HepG2 (cell line): ENCODE measurements around the gene ATXN2. TPM values are rescaled to one million over a fixed set of nuclear protein-coding genes. Genes with fewer than 3 reads are reported as not detected.
A peak's percentile ranks its signal among the peaks of the same experiment; 100 is the strongest.

ENCODE experiments used
- ATAC-seq: fragments of 200-7000 bp; cut with Tn5 transposase; 3 replicates; pipeline ENCODE4 v1.9.1; 2020; ENCODE audit warnings: mild to moderate bottlenecking, moderate library complexity
- BruUV-seq: library from RNA; stranded (reverse); fragments of 400-500 nt; replicated peaks from 2 replicates; lab custom pipeline; 2021; lab: Mats Ljungman, UMichigan
- CTCF ChIA-PET: fragments of 300-600 bp; formaldehyde crosslinking; extraction: SDS; loops from one replicate; lab custom pipeline; 2021; ENCODE audit warnings: low total read pairs, inconsistent platforms, low intra/inter-chr PET ratio; lab: Yijun Ruan, JAX
- POLR2A ChIA-PET: fragments of 350-600 bp; sonication (Branson Sonifier 250); formaldehyde crosslinking; loops from one replicate; lab custom pipeline; 2020; ENCODE audit warnings: antibody characterized with exemption, inconsistent platforms; lab: Yijun Ruan, JAX
- DNase-seq: peaks from one replicate; pipeline ENCODE4 v3.0.0-alpha.2; 2015; ENCODE audit warnings: low spot score
- FAIRE-seq: peaks from 3 replicates; lab custom pipeline; 2011; peaks lifted over from hg19 to GRCh38; lab: Jason Lieb, UNC
- H2AFZ ChIP-seq: one replicate; pipeline ENCODE4 v1.6.1; 2011; ENCODE audit warnings: low read length, inconsistent platforms
- H3K27ac ChIP-seq: fragments of 300-600 bp; 3 replicates; pipeline ENCODE4 v1.8.0; 2011; ENCODE audit warnings: mixed run types, mild to moderate bottlenecking, mixed read lengths, low read length, inconsistent platforms; ENCODE audit not compliant: insufficient read depth; ENCODE audit errors: extremely low read length
- H3K27me3 ChIP-seq, 2 experiments: fragments of 200-600 bp in 1 of 2; 2 replicates in 1 of 2; 3 replicates in 1 of 2; pipeline versions ENCODE4 v1.6.0 to v1.8.0; 2011; ENCODE audit warnings: low read length in 2 of 2, mild to moderate bottlenecking in 2 of 2, moderate library complexity in 2 of 2, inconsistent platforms in 1 of 2; ENCODE audit not compliant: insufficient read depth in 2 of 2, control insufficient read depth in 1 of 2
- H3K36me3 ChIP-seq, 2 experiments: fragments of 200-600 bp in 1 of 2; replicated peaks in 1 of 2; 2 replicates in 1 of 2; 3 replicates in 1 of 2; pipeline versions ENCODE4 v1.5.1 to v1.8.0; 2011; ENCODE audit warnings: low read length in 2 of 2, inconsistent platforms in 1 of 2; ENCODE audit not compliant: insufficient read depth in 2 of 2, control insufficient read depth in 1 of 2
- H3K4me1 ChIP-seq: 2 replicates; pipeline ENCODE4 v1.5.1; 2012; ENCODE audit warnings: low read length, inconsistent platforms; ENCODE audit not compliant: insufficient read depth
- H3K4me2 ChIP-seq: 2 replicates; pipeline ENCODE4 v1.6.0; 2011; ENCODE audit warnings: low read depth, low read length, inconsistent platforms
- H3K4me3 ChIP-seq, 3 experiments: fragments of 200-600 bp in 1 of 3; sonication (generic), shearing (Covaris generic) in 1 of 3; replicated peaks in 1 of 3; 2 replicates each; pipeline ENCODE4 v1.5.1; 2011 to 2016; ENCODE audit warnings: low read length in 3 of 3, inconsistent platforms in 2 of 3, low read depth in 2 of 3, mild to moderate bottlenecking in 2 of 3, control low read depth in 1 of 3, mixed read lengths in 1 of 3; ENCODE audit not compliant: insufficient read depth in 1 of 3
- H3K79me2 ChIP-seq: one replicate; pipeline ENCODE4 v1.6.1; 2011; ENCODE audit warnings: low read length, inconsistent platforms; ENCODE audit not compliant: insufficient read depth
- H3K9ac ChIP-seq: 2 replicates; pipeline ENCODE4 v1.6.0; 2011; ENCODE audit warnings: mild to moderate bottlenecking, low read depth, low read length, inconsistent platforms; ENCODE audit not compliant: insufficient read depth
- H3K9me3 ChIP-seq: 2 replicates; pipeline ENCODE4 v1.5.1; 2012; ENCODE audit warnings: mild to moderate bottlenecking, low read length
- H4K20me1 ChIP-seq: 2 replicates; pipeline ENCODE4 v1.6.0; 2011; ENCODE audit warnings: inconsistent platforms, mild to moderate bottlenecking, low read length, moderate library complexity; ENCODE audit not compliant: insufficient read depth
- ADNP ChIP-seq: sonication (generic); formaldehyde crosslinking; IDR thresholded peaks from 2 replicates; pipeline ENCODE4 v1.4.0; 2020; ENCODE audit warnings: missing genetic modification reagents
- ARNTL ChIP-seq: sonication (generic); formaldehyde crosslinking; IDR thresholded peaks from 2 replicates; pipeline ENCODE4 v1.4.0; 2020; ENCODE audit warnings: mild to moderate bottlenecking, missing genetic modification reagents
- BHLHE40 ChIP-seq: IDR thresholded peaks from 2 replicates; pipeline ENCODE4 v1.6.1; 2011; ENCODE audit warnings: low read length, improper control_type of control experiment
- CSRNP1 ChIP-seq: sonication (generic); formaldehyde crosslinking; IDR thresholded peaks from 2 replicates; pipeline ENCODE4 v1.8.1; 2023; ENCODE audit warnings: mild to moderate bottlenecking, missing genetic modification reagents
- E2F1 ChIP-seq: sonication (generic); formaldehyde crosslinking; IDR thresholded peaks from 2 replicates; pipeline ENCODE4 v1.5.0; 2020; ENCODE audit warnings: missing genetic modification reagents
- GATA4 ChIP-seq: sonication (generic); IDR thresholded peaks from 2 replicates; pipeline ENCODE4 v1.6.1; 2016; ENCODE audit warnings: antibody characterized with exemption, low read depth, borderline replicate concordance
- HIVEP1 ChIP-seq: sonication (generic); formaldehyde crosslinking; IDR thresholded peaks from 2 replicates; pipeline ENCODE4 v1.4.0; 2020; ENCODE audit warnings: mild to moderate bottlenecking, missing genetic modification reagents
- KLF6 ChIP-seq: IDR thresholded peaks from 2 replicates; pipeline ENCODE4 v1.8.0; 2016; ENCODE audit warnings: missing biosample characterization, missing genetic modification reagents
- RBAK ChIP-seq: sonication (generic); formaldehyde crosslinking; IDR thresholded peaks from 2 replicates; pipeline ENCODE4 v1.5.1; 2020; ENCODE audit warnings: mild to moderate bottlenecking, missing genetic modification reagents
- RFXANK ChIP-seq: IDR thresholded peaks from 2 replicates; pipeline ENCODE4 v1.6.1; 2016
- TBX3 ChIP-seq: fragments of 450-650 bp; IDR thresholded peaks from 2 replicates; pipeline ENCODE4 v1.6.1; 2017; ENCODE audit warnings: antibody characterized with exemption, mild to moderate bottlenecking, inconsistent platforms, borderline replicate concordance
- ZNF552 ChIP-seq: sonication (generic); formaldehyde crosslinking; IDR thresholded peaks from 2 replicates; pipeline ENCODE4 v1.9.0; 2022; ENCODE audit warnings: missing genetic modification reagents, mild to moderate bottlenecking, borderline replicate concordance
- ZNF558 ChIP-seq: sonication (generic); formaldehyde crosslinking; IDR thresholded peaks from 2 replicates; pipeline ENCODE4 v1.9.0; 2022; ENCODE audit warnings: mild to moderate bottlenecking, missing genetic modification reagents, borderline replicate concordance
- ZSCAN9 ChIP-seq: IDR thresholded peaks from 2 replicates; pipeline ENCODE4 v1.6.1; 2016; ENCODE audit warnings: borderline replicate concordance
- WGBS: methylation state at CpG from one replicate; pipeline ENCODE4 v1.1.6; 2017; ENCODE audit warnings: low lambda C conversion rate; 5-methylcytosine and 5-hydroxymethylcytosine counted together
- in situ Hi-C: cut with HindIII; loops from 2 replicates; pipeline ENCODE4 v1.10.0; 2017; ENCODE audit warnings: low pct_unique_long_range_greater_than_20kb; ENCODE audit not compliant: extremely low pct_ligation_motif_present
- intact Hi-C: fragments of 100-400 bp; cut with micrococcal nuclease; formaldehyde crosslinking; loops from one replicate; pipeline ENCODE4 v1.10.0; 2022; ENCODE audit not compliant: unreplicated experiment
- polyA plus RNA-seq, 8 experiments: library from polyadenylated mRNA; depleted of rRNA in 3 of 8; stranded (reverse) in 7 of 8; unstranded in 1 of 8; fragments of >200 nt; fragmentation: Illumina TruSeq in 4 of 8; extraction: Trizol in 4 of 8; gene quantifications; 2 replicates each; pipeline versions ENCODE4 v1.2.1 to v1.2.3, GENCODE V29; 2011 to 2016; ENCODE audit warnings: low read depth in 4 of 8, missing spikeins in 1 of 8, mixed read lengths in 1 of 8; ENCODE audit not compliant: insufficient read depth in 1 of 8
- total RNA-seq, 5 experiments: library from RNA; depleted of rRNA; stranded (reverse); fragments of >200 nt; fragmentation: Illumina TruSeq; extraction: Trizol; gene quantifications; 2 replicates each; pipeline ENCODE4 v1.2.3, GENCODE V29; 2016; ENCODE audit warnings: low read depth in 1 of 5
- TF ChIP-seq, protein P1 (sequence below): sonication (generic); formaldehyde crosslinking; conservative IDR thresholded peaks from 2 replicates; pipeline ENCODE4 v1.8.0; 2022; ENCODE audit warnings: missing genetic modification reagents
- TF ChIP-seq, protein P2 (sequence below): IDR thresholded peaks from 2 replicates; pipeline ENCODE4 v1.6.1; 2018; ENCODE audit warnings: missing genetic modification reagents
- TF ChIP-seq, protein P3 (sequence below): sonication (generic); formaldehyde crosslinking; IDR thresholded peaks from 2 replicates; pipeline ENCODE4 v1.5.0; 2020; ENCODE audit warnings: mild to moderate bottlenecking, missing genetic modification reagents

Gene ATXN2
- total and polyA plus RNA-seq, 2 of the 13 experiments (the other 11 are each of a cell fraction or from before 2014, with no cell fraction given) = 18.1 to 27.1 TPM

DNA sequence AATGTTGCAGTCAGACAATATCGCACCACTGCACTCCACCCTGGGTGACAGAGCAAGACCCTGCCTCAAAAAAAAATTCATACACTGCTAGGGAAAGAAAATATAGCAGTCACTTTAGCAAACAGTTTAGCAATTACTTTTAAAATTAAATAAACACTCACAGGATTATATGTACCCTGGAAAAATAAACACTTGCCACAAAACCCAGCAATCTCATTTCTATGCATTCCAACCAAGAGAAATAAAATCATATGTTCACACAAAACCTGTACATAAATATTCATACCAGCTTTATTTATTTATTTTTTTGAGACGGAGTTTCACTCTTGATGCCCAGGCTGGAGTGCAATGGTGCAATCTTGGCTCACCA, 20.2 kb downstream of the ATXN2 start:
- TF ChIP-seq KLF6 (CRISPR knock-in tag) (no peak), CSRNP1 (no peak), ZNF552 (CRISPR knock-in tag) (no peak), ZNF558 (CRISPR knock-in tag) (no peak), RFXANK (CRISPR knock-in tag) (no peak), GATA4 (no peak), ARNTL (no peak), TBX3 (no peak), HIVEP1 (CRISPR knock-in tag) (no peak), RBAK (no peak), E2F1 (CRISPR knock-in tag) (no peak), ADNP (CRISPR knock-in tag) (0 out of 2 replicates have a peak, but pooled peaks have one; percentile 12), ZSCAN9 (no peak), BHLHE40 (no peak)
- TF ChIP-seq, protein P1, sequence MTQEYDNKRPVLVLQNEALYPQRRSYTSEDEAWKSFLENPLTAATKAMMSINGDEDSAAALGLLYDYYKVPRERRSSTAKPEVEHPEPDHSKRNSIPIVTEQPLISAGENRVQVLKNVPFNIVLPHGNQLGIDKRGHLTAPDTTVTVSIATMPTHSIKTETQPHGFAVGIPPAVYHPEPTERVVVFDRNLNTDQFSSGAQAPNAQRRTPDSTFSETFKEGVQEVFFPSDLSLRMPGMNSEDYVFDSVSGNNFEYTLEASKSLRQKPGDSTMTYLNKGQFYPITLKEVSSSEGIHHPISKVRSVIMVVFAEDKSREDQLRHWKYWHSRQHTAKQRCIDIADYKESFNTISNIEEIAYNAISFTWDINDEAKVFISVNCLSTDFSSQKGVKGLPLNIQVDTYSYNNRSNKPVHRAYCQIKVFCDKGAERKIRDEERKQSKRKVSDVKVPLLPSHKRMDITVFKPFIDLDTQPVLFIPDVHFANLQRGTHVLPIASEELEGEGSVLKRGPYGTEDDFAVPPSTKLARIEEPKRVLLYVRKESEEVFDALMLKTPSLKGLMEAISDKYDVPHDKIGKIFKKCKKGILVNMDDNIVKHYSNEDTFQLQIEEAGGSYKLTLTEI (CRISPR knock-in tag) = no peak
- TF ChIP-seq, protein P2, sequence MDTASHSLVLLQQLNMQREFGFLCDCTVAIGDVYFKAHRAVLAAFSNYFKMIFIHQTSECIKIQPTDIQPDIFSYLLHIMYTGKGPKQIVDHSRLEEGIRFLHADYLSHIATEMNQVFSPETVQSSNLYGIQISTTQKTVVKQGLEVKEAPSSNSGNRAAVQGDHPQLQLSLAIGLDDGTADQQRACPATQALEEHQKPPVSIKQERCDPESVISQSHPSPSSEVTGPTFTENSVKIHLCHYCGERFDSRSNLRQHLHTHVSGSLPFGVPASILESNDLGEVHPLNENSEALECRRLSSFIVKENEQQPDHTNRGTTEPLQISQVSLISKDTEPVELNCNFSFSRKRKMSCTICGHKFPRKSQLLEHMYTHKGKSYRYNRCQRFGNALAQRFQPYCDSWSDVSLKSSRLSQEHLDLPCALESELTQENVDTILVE = 0 out of 2 replicates have a peak, but pooled peaks have one; percentile 5
- TF ChIP-seq, protein P3, sequence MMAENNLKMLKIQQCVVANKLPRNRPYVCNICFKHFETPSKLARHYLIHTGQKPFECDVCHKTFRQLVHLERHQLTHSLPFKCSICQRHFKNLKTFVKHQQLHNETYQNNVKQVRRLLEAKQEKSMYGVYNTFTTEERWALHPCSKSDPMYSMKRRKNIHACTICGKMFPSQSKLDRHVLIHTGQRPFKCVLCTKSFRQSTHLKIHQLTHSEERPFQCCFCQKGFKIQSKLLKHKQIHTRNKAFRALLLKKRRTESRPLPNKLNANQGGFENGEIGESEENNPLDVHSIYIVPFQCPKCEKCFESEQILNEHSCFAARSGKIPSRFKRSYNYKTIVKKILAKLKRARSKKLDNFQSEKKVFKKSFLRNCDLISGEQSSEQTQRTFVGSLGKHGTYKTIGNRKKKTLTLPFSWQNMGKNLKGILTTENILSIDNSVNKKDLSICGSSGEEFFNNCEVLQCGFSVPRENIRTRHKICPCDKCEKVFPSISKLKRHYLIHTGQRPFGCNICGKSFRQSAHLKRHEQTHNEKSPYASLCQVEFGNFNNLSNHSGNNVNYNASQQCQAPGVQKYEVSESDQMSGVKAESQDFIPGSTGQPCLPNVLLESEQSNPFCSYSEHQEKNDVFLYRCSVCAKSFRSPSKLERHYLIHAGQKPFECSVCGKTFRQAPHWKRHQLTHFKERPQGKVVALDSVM (CRISPR knock-in tag) = peak; percentile 0; the same call in 1 of the 2 replicates
- FAIRE-seq (no peak), DNase-seq (no peak), ATAC-seq (no peak)
- no peak overlapping the region for H2AFZ ChIP-seq
- H3K4me2 ChIP-seq = peak overlapping the region; percentile 47; the same call in 1 of the 2 replicates
- POLR2A ChIA-PET = no interaction called here
- H3K79me2 ChIP-seq = peaks cover 80% of the 10 kb centered on the region
- BruUV-seq = no TSS peak
- 81% methylated on average over 2 of the region's 2 CpGs for whole genome bisulfite sequencing
- peaks cover 10% of the 10 kb centered on the region; the same call in 1 of the 2 replicates for H4K20me1 ChIP-seq
- H3K27ac ChIP-seq = peak overlapping the region; percentile 63
- no peak overlapping the region for H3K9ac ChIP-seq
- H3K27me3 ChIP-seq = no peaks in the 10 kb centered on the region
- H3K4me1 ChIP-seq = peaks cover 31% of the 10 kb centered on the region
- intact Hi-C loops = no loop called here
- in situ Hi-C loops = no loop called here
- peaks cover 1 to 3% of the 10 kb centered on the region in 2 experiments; a peak in 1 of 5 replicates for H3K36me3 ChIP-seq
- H3K9me3 ChIP-seq = no peaks in the 10 kb centered on the region
- CTCF ChIA-PET = no interaction called here
- no peak overlapping the region for H3K4me3 ChIP-seq
